Nephron (organoid): ENCODE measurements around the gene ESRRA.

ENCODE experiments used
- H3K27ac Mint-ChIP-seq, 3 experiments: 2 replicates each; pipeline ENCODE4 v1.8.0; 2020; ENCODE audit warnings: mixed read lengths in 3 of 3, mild to moderate bottlenecking in 2 of 3, moderate library complexity in 1 of 3
- H3K27me3 Mint-ChIP-seq: 2 replicates; pipeline ENCODE4 v1.8.0; 2021; ENCODE audit warnings: low read depth, mild to moderate bottlenecking, moderate library complexity, mixed read lengths
- H3K36me3 Mint-ChIP-seq: 2 replicates; pipeline ENCODE4 v1.8.0; 2020; ENCODE audit warnings: low read depth, mixed read lengths
- H3K4me1 Mint-ChIP-seq: 2 replicates; pipeline ENCODE4 v1.8.0; 2020; ENCODE audit warnings: mixed read lengths
- H3K4me3 Mint-ChIP-seq, 3 experiments: 2 replicates each; pipeline ENCODE4 v1.8.0; 2020; ENCODE audit warnings: mild to moderate bottlenecking in 3 of 3, mixed read lengths in 3 of 3, moderate library complexity in 2 of 3
- H3K9me3 Mint-ChIP-seq: 2 replicates; pipeline ENCODE4 v1.8.0; 2020; ENCODE audit warnings: mixed read lengths
- CTCF ChIP-seq, 3 experiments: fragments of 200-600 bp; sonication (generic); IDR thresholded peaks; one replicate each; pipeline ENCODE4 v1.5.0; 2021; ENCODE audit warnings: antibody characterized with exemption in 3 of 3; ENCODE audit not compliant: unreplicated experiment in 3 of 3

The ESRRA gene

GRCh38 chr11:64331569-64332371 lies 26.4 kb downstream of the ESRRA start:
- Mint-ChIP-seq H3K36me3 (no peaks in the 10 kb centered on the region), H3K4me3 (no peak overlapping the region), H3K9me3 (no peaks in the 10 kb centered on the region), H3K27me3 (no peaks in the 10 kb centered on the region), H3K27ac (no peak overlapping the region), H3K4me1 (peaks cover 5% of the 10 kb centered on the region)
- peak; percentile 13 to 23 (median 20) for TF ChIP-seq CTCF (IDR thresholded peaks at IDR 0.05; ENCODE audit: unreplicated experiment in 3 of 3)

- H3K4me3 Mint-ChIP-seq, result no peak overlapping the region
- H3K4me1 Mint-ChIP-seq, result peaks cover 5% of the 10 kb centered on the region
- no peaks in the 10 kb centered on the region for H3K27me3 Mint-ChIP-seq
- TF ChIP-seq CTCF (IDR thresholded peaks at IDR 0.05; ENCODE audit: unreplicated experiment in 3 of 3), result no peak
- no peaks in the 10 kb centered on the region for H3K9me3 Mint-ChIP-seq
- H3K27ac Mint-ChIP-seq, result no peak overlapping the region
- H3K36me3 Mint-ChIP-seq, result no peaks in the 10 kb centered on the region
Observed at GRCh38 chr11:64333556-64333955, 28.2 kb downstream of the ESRRA start.

GRCh38 chr11:64334764-64335735 lies 29.7 kb downstream of the ESRRA start:
- TF ChIP-seq CTCF (IDR thresholded peaks at IDR 0.05; ENCODE audit: unreplicated experiment in 3 of 3), result no peak
- Mint-ChIP-seq H3K27ac (no peak overlapping the region), H3K9me3 (no peaks in the 10 kb centered on the region), H3K4me1 (peaks cover 5% of the 10 kb centered on the region), H3K27me3 (peaks cover 10% of the 10 kb centered on the region), H3K4me3 (no peak overlapping the region), H3K36me3 (no peaks in the 10 kb centered on the region)

- TF ChIP-seq CTCF (IDR thresholded peaks at IDR 0.05; ENCODE audit: unreplicated experiment in 3 of 3), result no peak
- peak overlapping the region in 1 of 3 experiments; percentile 44 for H3K27ac Mint-ChIP-seq
- H3K9me3 Mint-ChIP-seq, result no peaks in the 10 kb centered on the region
- peaks cover 12% of the 10 kb centered on the region for H3K4me1 Mint-ChIP-seq
- H3K4me3 Mint-ChIP-seq, result no peak overlapping the region
- peaks cover 15% of the 10 kb centered on the region for H3K27me3 Mint-ChIP-seq
- H3K36me3 Mint-ChIP-seq, result no peaks in the 10 kb centered on the region
Observed at GRCh38 chr11:64337538-64338249, 32.4 kb downstream of the ESRRA start.

- Mint-ChIP-seq H3K4me1 (peaks cover 12% of the 10 kb centered on the region), H3K27me3 (peaks cover 15% of the 10 kb centered on the region), H3K27ac (peak overlapping the region in 1 of 3 experiments; percentile 44), H3K36me3 (no peaks in the 10 kb centered on the region), H3K9me3 (no peaks in the 10 kb centered on the region), H3K4me3 (peak overlapping the region in 1 of 3 experiments; percentile 16)
- no peak for TF ChIP-seq CTCF (IDR thresholded peaks at IDR 0.05; ENCODE audit: unreplicated experiment in 3 of 3)
Observed at GRCh38 chr11:64338716-64339115, 33.4 kb downstream of the ESRRA start.
